GM18909 (cell line): ENCODE data around the gene ATP6V1G2.

Experiments
- ATAC-seq: cut with Tn5 transposase; IDR thresholded peaks from one replicate; pipeline ENCODE4 v1.9.1; 2021; ENCODE audit warnings: mild to moderate bottlenecking; ENCODE audit not compliant: unreplicated experiment, poor library complexity

The ATP6V1G2 gene

GRCh38 chr6:31576897-31577578, 30.6 kb upstream of the ATP6V1G2 start:
- ATAC-seq, result no peak

GRCh38 chr6:31575952-31576685, 29.7 kb upstream of the ATP6V1G2 start:
- no peak for ATAC-seq

- no peak for ATAC-seq
Observed at GRCh38 chr6:31575335-31575901, 29.0 kb upstream of the ATP6V1G2 start, which contains the start of gene TNF. Gene TNF, plus strand, starts transcription at chr6:31575565. Its CDS starts 177 bp downstream, at chr6:31575742.

GRCh38 chr6:31574106-31575061, 28.0 kb upstream of the ATP6V1G2 start:
- no peak for ATAC-seq

- ATAC-seq, result no peak
Observed at GRCh38 chr6:31573239-31574105, 27.1 kb upstream of the ATP6V1G2 start.

GRCh38 chr6:31572041-31572911, 25.9 kb upstream of the ATP6V1G2 start, which contains the start of gene LTA:
Gene LTA, plus strand, starts transcription at chr6:31572289. Its CDS starts 454 bp downstream, at chr6:31572743.
- peak; percentile 42 for ATAC-seq

GRCh38 chr6:31569861-31570536, 23.6 kb upstream of the ATP6V1G2 start:
- no peak for ATAC-seq

GRCh38 chr6:31568537-31568961, 22.1 kb upstream of the ATP6V1G2 start:
- ATAC-seq, result peak; percentile 69

- no peak for ATAC-seq
Observed at GRCh38 chr6:31567531-31568370, 21.3 kb upstream of the ATP6V1G2 start.

GRCh38 chr6:31560697-31561058, 14.3 kb upstream of the ATP6V1G2 start:
- no peak for ATAC-seq

- ATAC-seq, result peak; percentile 78
Observed at GRCh38 chr6:31559958-31560696, 13.7 kb upstream of the ATP6V1G2 start.

- no peak for ATAC-seq
Observed at GRCh38 chr6:31559606-31559957, 13.2 kb upstream of the ATP6V1G2 start.

- no peak for ATAC-seq
Observed at GRCh38 chr6:31558631-31559500, 12.5 kb upstream of the ATP6V1G2 start.

- no peak for ATAC-seq
Observed at GRCh38 chr6:31558318-31558625, 11.9 kb upstream of the ATP6V1G2 start.

GRCh38 chr6:31557443-31558317, 11.3 kb upstream of the ATP6V1G2 start:
- no peak for ATAC-seq
